MCF 10A (cell line): ENCODE measurements around the gene TMEM191C. TPM values are rescaled to one million over a fixed set of nuclear protein-coding genes. Genes with fewer than 3 reads are reported as not detected.
"Not testable (repeated sequence)": the region's sequence is repeated elsewhere in the genome, so short reads cannot be mapped to it uniquely, and the experiment has no call there.

Source experiments
- Bru-seq: library from RNA; stranded (reverse); fragments of 400-500 nt; gene quantifications from one replicate; lab custom pipeline; 2021; lab: Mats Ljungman, UMichigan
- BruChase-seq, 2 experiments: library from RNA; stranded (reverse); fragments of 400-500 nt; gene quantifications; one replicate each; lab custom pipeline; 2021; lab: Mats Ljungman, UMichigan
- BruUV-seq: library from RNA; stranded (reverse); fragments of 400-500 nt; replicated peaks from 2 replicates; lab custom pipeline; 2021; lab: Mats Ljungman, UMichigan
- CTCF ChIA-PET: fragments of 300-600 bp; sonication (Branson Sonifier 250); formaldehyde crosslinking; extraction: SDS; loops from one replicate; lab custom pipeline; 2021; ENCODE audit warnings: antibody characterized with exemption, inconsistent platforms; lab: Yijun Ruan, JAX
- POLR2A ChIA-PET: fragments of 300-600, 350-650 bp; sonication (Branson Sonifier 250); formaldehyde crosslinking; extraction: SDS; loops from one replicate; lab custom pipeline; 2020; ENCODE audit warnings: antibody characterized with exemption, inconsistent platforms; lab: Yijun Ruan, JAX
- DNase-seq: peaks from one replicate; pipeline ENCODE4 v3.0.0-alpha.2; 2018; ENCODE audit not compliant: unreplicated experiment
- H3K27ac Mint-ChIP-seq: one replicate; pipeline ENCODE4 v1.8.0; 2022; ENCODE audit warnings: mild to moderate bottlenecking, low read depth, mixed read lengths; ENCODE audit not compliant: unreplicated experiment
- H3K27me3 Mint-ChIP-seq: one replicate; pipeline ENCODE4 v1.8.0; 2022; ENCODE audit warnings: mixed read lengths; ENCODE audit not compliant: insufficient read depth, unreplicated experiment
- H3K36me3 Mint-ChIP-seq: one replicate; pipeline ENCODE4 v1.8.0; 2022; ENCODE audit warnings: mild to moderate bottlenecking, moderate library complexity, mixed read lengths; ENCODE audit not compliant: insufficient read depth, unreplicated experiment
- H3K4me1 Mint-ChIP-seq: one replicate; pipeline ENCODE4 v1.8.0; 2022; ENCODE audit warnings: mixed read lengths; ENCODE audit not compliant: insufficient read depth, unreplicated experiment
- H3K4me3 Mint-ChIP-seq: one replicate; pipeline ENCODE4 v1.8.0; 2022; ENCODE audit warnings: mild to moderate bottlenecking, moderate library complexity, mixed read lengths; ENCODE audit not compliant: unreplicated experiment
- H3K9me3 Mint-ChIP-seq: one replicate; pipeline ENCODE4 v1.8.0; 2022; ENCODE audit warnings: mixed read lengths; ENCODE audit not compliant: unreplicated experiment
- intact Hi-C: fragments of 100-400 bp; cut with micrococcal nuclease; formaldehyde crosslinking; loops from 2 replicates; pipeline ENCODE4 v1.14.1; 2022
- long read RNA-seq: library from polyadenylated mRNA; stranded (forward); transcript quantifications from one replicate; pipeline ENCODE4 v2.0.0, GENCODE V29; 2022
- total RNA-seq: library from RNA; stranded (reverse); gene quantifications from 2 replicates; pipeline ENCODE4 v1.2.3, GENCODE V29; 2022

TMEM191C gene
- total RNA-seq (0.75 and 1.4 TPM in 2 replicates), Bru-seq, nascent RNA (not detected), BruChase-seq, experiment 1, labeled RNA remaining after a 6-hour chase (percentile 18 among the genes with signal in this experiment), BruChase-seq, experiment 2, labeled RNA remaining after a 2-hour chase (percentile 14 among the genes with signal in this experiment)
- long read RNA-seq = 0 reads

DNA sequence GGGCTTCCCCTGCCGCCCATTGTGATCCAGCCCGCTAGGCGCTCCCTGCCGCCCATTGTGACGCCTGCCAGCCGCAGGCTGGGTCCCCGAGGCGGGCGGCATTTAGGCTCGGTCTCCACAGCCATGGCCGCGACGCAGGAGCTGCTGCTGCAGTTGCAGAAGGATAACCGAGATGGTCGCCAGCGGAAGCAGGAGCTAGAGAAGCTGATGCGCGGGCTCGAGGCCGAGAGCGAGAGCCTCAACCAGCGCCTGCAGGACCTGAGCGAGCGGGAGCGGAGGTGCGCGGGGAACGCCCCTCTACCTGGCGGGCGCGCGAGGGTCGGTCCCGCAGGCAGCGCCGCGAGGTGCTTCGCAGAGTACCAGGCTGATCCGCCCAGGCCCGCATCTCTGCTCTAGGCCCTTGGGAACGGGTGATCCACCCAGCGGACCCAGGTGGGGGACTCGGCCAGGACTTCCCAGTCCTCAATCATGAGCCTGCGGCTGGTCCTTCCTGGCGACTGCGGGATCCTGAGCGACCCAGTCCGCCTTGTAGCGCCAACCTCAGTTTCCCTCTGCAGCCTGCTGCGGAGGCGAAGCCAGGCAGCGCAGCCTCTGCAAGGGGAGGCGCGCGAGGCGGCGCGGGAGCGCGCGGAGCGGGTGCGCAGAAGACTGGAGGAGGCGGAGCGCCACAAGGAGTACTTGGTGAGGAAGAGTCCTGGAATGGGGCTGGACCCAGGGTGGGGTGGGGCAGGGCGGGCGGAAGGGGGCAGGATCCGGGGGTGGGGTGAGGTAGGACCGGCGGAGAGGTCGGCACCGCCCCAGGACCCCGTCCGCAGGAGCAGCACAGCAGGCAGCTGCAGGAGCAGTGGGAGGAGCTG is at the start of gene TMEM191C:
TMEM191C (plus strand) TSS at position 51 of the 857 bp plus-strand sequence; CDS start at position 124, 73 bp downstream.
- intact Hi-C loops = not testable (repeated sequence)

GRCh38 chr22:21417853-21418252 is 49.3 kb upstream of the TMEM191C start:
- POLR2A ChIA-PET, H3K27me3 Mint-ChIP-seq, intact Hi-C loops, BruUV-seq, H3K4me3 Mint-ChIP-seq, H3K9me3 Mint-ChIP-seq, H3K36me3 Mint-ChIP-seq, H3K27ac Mint-ChIP-seq, CTCF ChIA-PET, DNase-seq, H3K4me1 Mint-ChIP-seq: not testable (repeated sequence)

More for the DNA sequence above, at the start of gene TMEM191C:
- H3K9me3 Mint-ChIP-seq, H3K27me3 Mint-ChIP-seq, POLR2A ChIA-PET, H3K36me3 Mint-ChIP-seq, DNase-seq, BruUV-seq, H3K4me1 Mint-ChIP-seq, CTCF ChIA-PET: not testable (repeated sequence)
- H3K27ac Mint-ChIP-seq = peak within 1 kb of the TSS; percentile 64
- peak within 1 kb of the TSS; percentile 76 for H3K4me3 Mint-ChIP-seq

DNA sequence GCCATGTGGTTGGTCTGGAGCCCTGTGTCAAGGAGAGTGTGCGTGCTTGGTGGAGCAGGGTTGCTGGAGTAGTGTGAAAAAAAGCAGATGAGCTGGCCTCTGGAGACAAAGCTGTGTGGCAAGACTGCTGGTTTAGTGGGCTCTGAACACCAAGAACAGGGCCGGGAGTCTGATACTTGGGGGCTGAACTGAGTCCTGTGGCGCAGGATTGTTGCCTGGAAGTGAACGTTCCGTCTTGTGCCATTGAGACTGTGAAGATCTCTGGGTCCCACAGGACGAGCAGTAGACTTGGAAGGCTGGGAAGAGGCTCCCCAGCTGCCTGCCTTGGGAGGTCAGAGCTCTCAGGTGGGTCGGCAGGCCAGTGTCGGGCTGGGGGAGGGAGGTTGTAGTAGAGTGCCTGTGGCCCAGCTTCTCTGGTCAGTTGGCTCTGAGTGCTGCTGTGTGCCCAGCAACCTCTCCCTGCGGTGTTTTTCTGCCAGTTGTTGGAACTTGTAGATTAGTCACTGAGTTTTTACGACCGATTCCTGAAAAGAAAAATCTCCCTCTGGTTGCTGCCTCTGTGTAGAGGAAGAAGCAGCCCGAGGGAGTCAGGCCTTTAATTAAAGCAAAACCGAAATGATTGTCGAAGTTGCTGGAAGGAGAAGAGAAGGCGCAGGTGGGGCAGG is 48.1 kb upstream of the TMEM191C start:
- H3K27me3 Mint-ChIP-seq, H3K4me1 Mint-ChIP-seq, H3K27ac Mint-ChIP-seq, POLR2A ChIA-PET, DNase-seq, H3K4me3 Mint-ChIP-seq, CTCF ChIA-PET, H3K9me3 Mint-ChIP-seq, H3K36me3 Mint-ChIP-seq, intact Hi-C loops: not testable (repeated sequence)
- TSS peak; percentile 76 for BruUV-seq

DNA sequence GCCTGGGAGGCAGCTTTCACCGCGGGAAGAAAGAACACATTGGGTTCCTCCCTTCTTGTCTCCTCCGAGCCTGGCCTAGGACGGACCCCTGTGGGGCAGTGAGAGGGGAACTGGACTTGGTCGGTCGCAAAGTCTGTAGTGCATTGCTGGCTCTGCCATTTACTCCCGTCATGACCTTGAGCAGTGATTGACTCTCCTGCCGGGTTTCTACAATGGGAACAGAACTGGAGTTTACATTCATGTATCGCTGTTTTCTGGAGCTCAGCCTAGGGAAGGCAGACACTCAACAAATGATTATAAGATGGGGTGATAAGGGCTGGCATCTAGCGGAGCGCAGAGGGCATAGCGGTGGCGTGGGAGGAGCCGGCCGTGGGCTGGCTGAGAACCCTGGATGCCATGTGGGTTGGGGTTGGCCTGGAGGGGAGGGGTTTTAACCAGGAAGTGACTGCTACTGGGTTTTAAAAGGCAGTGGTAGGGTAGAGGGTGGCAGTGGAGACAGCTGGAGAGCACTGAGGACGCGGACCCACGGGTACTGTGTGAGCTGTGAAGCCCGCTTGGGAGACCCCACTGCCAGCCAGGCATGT is 46.9 kb upstream of the TMEM191C start:
- H3K27ac Mint-ChIP-seq, intact Hi-C loops, H3K4me3 Mint-ChIP-seq, DNase-seq, H3K36me3 Mint-ChIP-seq, CTCF ChIA-PET, POLR2A ChIA-PET, BruUV-seq, H3K4me1 Mint-ChIP-seq, H3K27me3 Mint-ChIP-seq, H3K9me3 Mint-ChIP-seq: not testable (repeated sequence)

GRCh38 chr22:21424084-21424709 is 43.0 kb upstream of the TMEM191C start:
- POLR2A ChIA-PET, CTCF ChIA-PET, DNase-seq, intact Hi-C loops, H3K9me3 Mint-ChIP-seq, H3K4me1 Mint-ChIP-seq, H3K36me3 Mint-ChIP-seq, BruUV-seq, H3K27ac Mint-ChIP-seq, H3K4me3 Mint-ChIP-seq, H3K27me3 Mint-ChIP-seq: not testable (repeated sequence)

GRCh38 chr22:21434378-21435233 is 32.6 kb upstream of the TMEM191C start:
- DNase-seq, H3K9me3 Mint-ChIP-seq, POLR2A ChIA-PET, H3K27ac Mint-ChIP-seq, H3K27me3 Mint-ChIP-seq, intact Hi-C loops, CTCF ChIA-PET, H3K4me1 Mint-ChIP-seq, H3K4me3 Mint-ChIP-seq, BruUV-seq, H3K36me3 Mint-ChIP-seq: not testable (repeated sequence)

GRCh38 chr22:21435998-21436810 is 31.0 kb upstream of the TMEM191C start:
- H3K27me3 Mint-ChIP-seq, CTCF ChIA-PET, H3K4me1 Mint-ChIP-seq, H3K27ac Mint-ChIP-seq, POLR2A ChIA-PET, H3K36me3 Mint-ChIP-seq, DNase-seq, H3K9me3 Mint-ChIP-seq, intact Hi-C loops, BruUV-seq, H3K4me3 Mint-ChIP-seq: not testable (repeated sequence)
